OCI-M2 (cell line): ENCODE results near the gene THBS1.

Experiments used
- DNase-seq: peaks from one replicate; lab custom pipeline; 2025; ENCODE audit not compliant: unreplicated experiment; lab: John Stamatoyannopoulos, UW

The THBS1 gene

DNA sequence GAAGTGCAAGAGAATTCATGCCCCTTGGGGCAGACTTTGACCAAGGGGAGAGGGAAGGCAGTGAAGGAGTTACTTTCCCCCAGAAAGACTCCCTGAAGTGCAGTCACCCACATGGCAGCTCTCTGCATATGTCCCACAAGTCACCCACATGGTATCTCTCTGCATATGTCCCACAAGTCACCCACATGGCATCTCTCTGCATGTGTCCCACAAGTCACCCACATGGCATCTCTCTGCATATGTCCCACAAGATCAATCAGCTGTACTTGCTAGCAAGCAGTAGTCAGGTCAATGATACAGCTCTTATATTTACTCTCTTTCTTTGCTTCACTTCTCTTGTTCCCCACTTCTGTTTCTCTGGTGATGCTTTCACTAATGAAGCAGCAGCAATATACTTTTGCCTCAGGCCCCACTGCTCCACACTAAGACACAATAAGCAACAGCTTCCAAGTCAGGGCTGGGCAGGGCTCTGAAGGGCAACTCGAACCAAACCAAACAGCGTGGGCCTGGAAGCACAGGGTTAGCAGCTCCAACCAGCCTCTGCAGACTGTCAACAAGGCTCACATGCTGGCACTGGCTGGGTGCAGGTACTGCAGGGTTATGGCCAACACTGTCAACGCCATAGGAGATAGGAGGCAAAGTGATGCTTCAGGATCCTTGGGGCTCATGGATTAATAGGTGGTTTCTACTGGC lies 46.7 kb downstream of the THBS1 start:
- DNase-seq: no peak

DNA sequence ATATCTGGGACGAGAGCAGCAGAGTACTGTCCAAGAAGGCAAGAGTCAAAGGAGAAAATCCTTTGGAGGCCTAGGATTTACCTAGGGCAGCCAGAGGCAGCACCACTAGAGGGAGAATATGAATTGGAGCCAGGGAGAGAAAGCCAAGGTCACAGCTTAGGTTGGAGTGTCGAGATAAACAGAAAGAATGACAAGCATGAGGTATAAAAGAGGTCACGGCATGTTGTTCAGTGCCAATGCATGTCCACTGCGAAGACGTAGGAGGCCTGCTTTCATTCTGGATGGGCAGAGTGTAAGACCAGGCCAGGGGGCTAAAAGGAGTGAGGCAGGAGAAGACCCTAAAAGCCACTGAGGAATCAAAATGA lies 47.2 kb downstream of the THBS1 start:
- DNase-seq: no peak

DNA sequence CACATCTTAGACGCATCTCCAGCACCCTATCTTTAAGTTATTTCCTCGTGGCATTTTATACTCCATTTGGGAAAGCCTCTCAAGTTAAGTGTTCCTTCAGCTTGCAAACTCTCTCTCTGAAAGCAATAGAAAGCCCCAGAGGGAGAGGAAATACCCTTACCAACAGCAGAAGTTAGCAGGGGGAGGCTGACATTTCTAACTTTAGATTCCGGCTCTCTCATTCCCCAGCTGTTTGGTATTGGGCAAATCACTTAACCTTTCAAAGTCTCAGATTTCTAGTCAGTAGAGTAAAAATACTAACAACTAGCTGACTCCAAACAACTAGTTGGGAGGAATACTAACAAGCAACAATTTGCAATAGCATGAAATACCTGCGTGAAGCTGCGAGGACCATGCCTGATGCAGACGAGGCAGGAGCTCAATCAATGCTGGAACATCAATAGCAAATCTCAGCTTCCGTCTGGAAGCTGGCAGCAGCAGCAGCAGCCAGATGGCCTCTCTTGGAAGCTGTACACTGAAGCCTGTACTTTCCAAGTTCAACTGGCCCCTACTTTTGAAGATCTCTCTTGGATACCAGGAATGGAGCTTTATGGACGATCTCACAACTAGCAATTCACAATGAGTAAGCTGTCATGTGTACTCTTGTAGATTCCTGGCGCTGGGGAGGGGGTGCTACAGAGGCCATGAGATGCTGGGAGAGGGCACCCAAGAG lies 47.8 kb downstream of the THBS1 start:
- no peak for DNase-seq

DNA sequence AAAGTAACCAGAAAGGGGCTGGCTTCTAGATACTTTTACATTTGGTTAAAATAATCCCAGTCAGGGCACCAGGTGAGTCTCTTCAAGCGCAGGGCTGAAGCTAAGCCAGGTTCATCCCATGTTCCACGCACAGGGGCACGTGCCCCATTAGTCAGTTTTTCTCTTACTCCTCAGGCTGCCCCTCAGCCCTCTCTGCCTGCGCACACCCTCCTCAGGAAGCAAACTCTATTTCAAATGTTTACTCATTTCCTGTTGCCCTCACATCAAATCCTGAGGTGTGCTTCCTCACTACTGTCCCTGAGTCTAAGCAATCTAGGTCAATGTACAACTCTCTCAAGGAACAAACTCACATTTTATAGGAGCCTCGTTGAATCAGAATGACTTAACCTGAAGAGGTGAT lies 48.5 kb downstream of the THBS1 start:
- DNase-seq: no peak

DNA sequence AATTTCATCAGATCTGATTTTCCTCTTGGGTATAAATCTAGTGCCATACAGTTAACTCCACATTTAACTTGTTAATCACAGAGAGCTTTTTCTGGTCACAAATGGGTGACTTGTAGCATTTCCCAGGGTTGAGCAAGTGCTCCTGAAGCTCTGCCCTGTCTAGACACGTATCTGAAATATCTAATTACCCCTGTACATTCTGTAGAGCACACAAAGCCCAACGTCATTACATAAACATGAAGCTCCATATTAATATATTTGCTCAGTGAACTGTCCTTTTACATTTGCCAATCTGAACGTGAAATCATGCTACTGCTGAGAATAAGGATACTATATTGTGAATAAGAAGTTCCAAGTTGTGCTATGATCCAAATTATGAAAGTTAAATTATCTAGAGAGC lies 49.0 kb downstream of the THBS1 start:
- no peak for DNase-seq

DNA sequence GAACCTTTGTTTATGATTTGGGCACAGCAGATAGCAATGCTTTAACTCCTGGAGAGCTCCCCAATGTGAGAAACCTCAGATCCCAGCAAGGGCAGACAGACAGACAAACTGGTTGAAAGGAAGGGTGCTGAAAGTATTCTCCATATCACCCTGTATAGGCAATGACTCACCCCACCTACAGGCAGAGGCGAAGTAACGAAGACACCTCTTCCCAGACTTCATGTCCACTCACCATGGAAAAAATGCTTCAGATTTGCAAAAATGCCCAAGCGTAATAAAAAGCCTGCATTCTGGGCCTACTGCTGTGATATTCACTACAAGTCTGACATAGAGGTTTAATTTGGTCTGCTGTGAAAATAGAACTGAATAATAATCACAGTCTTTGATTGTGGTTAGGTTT lies 50.5 kb downstream of the THBS1 start:
- no peak for DNase-seq

DNA sequence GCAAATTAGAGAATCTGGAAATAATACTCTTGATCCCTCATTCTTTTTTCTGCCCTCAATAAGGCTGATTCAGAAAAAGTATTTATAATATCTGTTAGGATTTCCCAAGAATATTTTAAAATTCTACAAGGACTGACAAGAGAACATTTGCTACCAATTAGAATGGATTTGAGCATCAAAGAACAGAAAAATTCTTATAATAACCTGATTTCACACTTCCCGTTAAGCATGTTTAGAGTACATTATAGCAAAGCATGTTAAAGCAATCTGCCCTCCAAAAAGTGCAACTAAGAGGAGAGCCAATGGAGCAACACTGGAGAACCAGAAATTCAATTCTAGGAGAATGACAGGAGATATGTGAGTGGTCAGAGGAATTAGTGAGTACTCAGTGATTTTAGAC lies 57.2 kb downstream of the THBS1 start:
- DNase-seq: no peak

DNA sequence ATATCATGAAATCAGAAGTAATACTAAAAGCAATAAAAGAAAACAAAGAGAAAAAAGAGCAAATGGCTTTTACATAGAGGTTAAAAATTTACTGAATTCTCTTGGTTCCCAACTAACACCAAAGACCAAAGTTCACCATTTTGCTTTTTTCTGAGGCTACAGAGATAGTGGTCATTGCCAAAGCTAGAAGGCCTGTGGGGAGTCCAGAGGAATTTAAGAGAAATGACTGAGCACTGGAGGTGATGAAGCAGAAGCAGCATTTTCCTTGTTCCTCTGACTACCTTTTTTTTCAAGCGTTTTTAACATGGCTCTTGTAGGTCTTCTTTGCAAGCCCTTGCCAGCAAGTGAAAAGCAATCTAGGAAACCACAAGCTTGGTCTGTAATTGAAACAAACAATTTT lies 58.2 kb downstream of the THBS1 start:
- DNase-seq: no peak

DNA sequence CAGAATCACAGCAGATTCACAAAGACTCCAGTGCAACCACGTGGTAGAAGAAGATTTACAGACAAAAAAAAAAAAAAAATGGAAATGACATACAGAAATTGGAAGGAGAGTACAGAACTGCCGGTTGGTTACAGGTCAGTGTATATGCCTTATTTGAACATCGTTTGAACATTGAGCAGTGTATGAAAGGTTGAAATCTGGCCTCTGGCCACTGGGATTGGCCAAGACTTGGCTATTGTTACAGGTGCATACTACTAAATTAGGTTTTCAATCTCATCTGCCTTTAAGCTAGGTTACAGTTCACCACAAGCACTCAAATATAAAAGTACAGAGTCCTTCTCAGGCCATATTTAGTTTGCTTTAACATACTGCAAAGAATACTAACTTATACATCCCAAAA lies 59.8 kb downstream of the THBS1 start:
- DNase-seq: no peak

DNA sequence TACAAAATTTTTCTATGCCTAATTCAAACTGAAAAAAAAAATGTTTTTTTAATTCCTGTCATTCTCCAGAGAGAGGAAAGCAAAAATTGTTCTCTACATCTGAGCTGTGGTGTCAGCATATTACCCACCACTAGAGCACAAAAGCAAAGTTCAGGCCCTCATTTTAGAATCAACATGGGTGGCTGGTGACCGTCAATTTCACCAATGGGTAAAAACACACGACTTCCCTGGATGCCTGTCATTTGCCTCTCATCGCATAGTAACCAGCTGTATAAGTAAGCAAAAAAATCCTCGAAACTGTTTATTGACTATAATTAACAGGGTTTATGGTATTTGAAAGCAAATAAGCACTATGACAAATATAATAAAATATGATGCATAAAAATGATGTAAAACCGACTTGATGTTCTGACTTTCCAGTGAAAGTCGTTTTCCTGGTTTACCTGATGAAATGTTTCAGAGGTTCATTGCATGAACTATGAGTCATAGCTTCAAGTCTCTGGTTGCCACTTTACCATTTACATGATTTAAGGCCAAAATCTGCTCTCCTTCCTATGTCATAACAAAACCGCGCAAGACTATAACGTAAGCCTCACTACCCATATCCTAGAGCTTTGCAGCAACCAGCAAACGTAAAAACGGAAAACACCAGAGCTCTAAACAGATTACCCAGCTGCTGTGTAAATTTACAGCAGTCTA lies 60.5 kb downstream of the THBS1 start:
- no peak for DNase-seq

DNA sequence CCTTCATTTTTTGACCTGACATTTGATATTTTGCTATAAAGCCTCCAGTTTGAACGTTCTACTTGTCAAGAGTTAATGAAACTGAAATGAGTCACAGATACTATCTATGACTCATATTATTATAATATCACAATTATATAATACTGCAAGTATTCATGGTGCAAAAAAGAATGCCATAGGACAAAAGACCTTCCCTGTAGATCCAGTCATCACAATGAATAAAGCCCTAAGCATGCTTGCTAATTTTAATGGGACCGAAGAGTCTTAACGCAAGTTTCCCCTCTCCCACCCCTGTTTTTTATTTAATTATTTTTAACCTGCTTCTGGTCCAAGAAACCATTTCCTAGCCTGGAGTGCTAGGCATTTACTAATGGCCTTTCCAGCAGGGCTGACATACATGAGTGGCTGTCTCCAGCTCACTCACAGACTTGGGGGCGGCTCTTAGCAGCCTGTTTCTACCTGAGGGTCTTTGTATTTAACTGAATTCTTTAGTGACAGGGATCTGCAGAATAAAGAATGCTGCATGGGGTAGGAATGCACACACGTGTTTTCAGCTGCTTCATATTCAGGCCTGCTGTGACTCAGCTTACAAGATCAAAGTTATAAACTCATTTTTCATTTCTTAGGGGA lies 61.2 kb downstream of the THBS1 start:
- DNase-seq: no peak

DNA sequence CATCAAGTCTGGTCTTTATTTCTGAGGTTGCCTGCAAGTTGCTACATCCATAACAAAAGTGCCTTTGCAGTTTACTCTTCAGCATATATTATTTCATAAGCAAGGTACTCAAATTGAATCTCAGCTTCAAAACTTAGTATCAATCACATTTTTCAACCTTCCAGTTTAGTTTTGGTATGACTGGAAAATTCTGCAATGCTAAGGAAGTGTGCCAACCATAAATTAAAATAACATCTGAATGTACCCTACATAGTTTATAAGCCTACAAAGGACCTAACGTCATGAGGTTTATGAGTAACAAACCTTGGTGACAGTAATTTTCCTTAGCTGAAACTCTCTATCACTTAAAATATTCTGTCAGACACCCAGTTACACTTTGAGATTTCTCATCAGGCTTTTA lies 62.8 kb downstream of the THBS1 start:
- DNase-seq: no peak

DNA sequence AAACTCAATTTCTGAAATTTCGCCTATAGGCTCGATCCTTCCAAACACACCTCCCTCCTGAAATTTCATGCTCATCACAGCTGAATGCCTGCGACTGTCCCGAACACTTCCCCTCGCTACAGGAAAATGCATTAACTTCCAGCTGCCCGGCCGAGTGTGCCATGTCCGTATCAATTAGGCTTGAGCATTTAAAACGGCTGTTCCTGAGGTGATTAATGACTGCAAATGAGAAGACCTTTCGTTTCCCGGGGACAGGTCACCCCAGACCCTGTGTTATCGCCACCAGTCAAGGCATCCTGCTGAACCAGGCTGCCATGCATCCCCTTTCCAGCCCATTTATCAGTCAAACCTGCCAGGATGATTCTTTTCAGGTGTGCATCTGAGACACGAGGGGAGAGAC lies 63.3 kb downstream of the THBS1 start:
- no peak for DNase-seq

DNA sequence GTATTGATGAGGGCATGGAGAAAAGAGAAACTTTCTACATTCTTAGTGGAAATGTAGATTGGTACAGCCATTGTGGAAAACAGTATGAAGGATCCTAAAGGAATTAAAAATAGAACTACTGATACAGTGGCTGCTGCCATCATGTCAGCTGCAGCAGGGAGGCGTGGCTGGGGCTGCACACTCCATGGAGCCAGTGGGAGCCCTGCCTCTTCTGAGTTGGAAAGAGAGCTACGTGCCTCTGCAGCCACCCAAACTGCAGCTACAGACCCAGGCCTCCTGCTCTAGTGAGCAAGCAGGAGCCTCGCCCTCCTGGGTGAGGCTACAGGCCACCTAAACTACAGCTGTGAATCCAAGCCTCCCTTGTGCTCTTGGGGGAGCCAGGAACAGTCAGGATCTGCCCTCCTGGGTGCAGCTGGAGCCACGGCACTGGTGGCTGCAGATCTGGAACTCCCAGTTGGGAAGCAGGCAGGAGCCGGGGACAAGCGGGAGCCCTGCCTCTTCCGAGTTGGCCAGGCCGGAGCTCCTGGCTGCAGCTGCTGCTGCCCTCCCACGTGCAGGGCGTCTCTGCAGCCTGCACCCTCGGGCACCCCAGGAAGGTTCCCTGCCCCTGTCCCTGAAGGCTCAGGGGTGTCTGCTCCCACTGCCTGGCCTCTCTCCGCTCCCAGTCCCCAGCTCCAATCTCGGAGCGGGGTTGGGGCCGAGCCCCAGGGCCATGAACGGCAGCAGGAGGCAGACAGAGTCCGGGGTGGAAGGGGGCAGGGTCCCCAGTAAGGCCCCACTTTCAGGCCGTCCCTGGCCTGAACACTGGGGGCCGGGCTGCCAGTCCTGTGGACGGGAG lies 64.5 kb downstream of the THBS1 start:
- no peak for DNase-seq

DNA sequence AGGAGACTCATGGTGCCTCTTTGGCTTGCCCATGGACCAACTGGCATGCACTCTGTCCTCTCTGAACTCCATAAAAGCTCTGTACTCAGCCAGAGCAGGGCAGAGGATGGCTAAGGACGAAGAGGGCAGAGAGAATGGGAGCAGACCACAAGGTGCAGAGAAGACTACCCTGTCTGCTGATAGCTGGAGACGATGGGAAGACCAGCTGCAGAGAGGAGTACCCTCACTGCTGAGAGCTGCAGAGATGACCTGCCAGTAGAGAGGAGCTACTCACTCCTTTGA lies 65.0 kb downstream of the THBS1 start:
- DNase-seq: no peak

DNA sequence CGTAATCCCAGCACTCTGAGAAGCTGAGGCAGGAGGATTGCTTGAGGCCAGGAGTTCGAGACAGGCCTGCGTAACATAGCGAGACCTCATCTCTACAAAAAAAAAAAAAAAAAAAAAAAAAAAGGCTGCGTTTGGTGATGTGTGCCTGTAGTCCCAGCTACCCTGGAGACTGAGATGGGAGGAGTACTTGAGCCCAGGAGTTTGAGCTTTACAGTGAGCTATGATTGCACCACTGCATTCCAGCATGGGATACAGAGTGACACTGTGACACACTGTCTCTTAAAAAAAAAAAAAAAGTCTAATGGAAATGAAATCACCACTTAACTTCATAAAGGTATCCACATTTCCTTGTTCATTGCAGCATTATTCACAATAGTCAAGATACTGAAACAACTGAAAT lies 65.5 kb downstream of the THBS1 start:
- no peak for DNase-seq
